ENCODE measurements around the gene BANF2. TPM values are rescaled to one million over a fixed set of nuclear protein-coding genes. Genes with fewer than 3 reads are reported as not detected.
"Not testable (repeated sequence)": the region's sequence is repeated elsewhere in the genome, so short reads cannot be mapped to it uniquely, and the experiment has no call there.

BANF2 gene
- total and polyA plus RNA-seq, 3 donors from 2014 or later: 29.5 to 133 (median 60.2) TPM

DNA sequence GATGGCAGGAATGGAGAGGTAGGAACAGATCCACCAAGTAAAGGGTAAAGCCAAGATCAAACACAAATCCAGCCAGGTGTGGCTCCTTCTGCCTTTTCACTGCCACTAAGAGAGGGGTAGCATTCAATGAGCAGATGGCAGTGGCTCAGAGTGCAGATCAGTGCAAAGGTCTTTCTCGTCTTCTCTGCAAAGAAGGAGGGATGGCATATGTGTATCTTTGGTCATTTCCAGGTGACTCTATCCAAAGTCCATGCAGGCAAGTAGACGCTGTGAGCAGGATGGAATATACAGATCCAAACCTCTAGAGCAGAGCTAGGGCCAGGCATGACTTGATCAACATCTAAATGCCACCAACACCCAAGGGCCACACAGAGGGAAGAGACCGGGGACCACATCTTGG, 6.9 kb downstream of the BANF2 start:
- no peak for TF ChIP-seq POLR2A (IDR thresholded peaks at IDR 0.05)
- TF ChIP-seq, protein P1, sequence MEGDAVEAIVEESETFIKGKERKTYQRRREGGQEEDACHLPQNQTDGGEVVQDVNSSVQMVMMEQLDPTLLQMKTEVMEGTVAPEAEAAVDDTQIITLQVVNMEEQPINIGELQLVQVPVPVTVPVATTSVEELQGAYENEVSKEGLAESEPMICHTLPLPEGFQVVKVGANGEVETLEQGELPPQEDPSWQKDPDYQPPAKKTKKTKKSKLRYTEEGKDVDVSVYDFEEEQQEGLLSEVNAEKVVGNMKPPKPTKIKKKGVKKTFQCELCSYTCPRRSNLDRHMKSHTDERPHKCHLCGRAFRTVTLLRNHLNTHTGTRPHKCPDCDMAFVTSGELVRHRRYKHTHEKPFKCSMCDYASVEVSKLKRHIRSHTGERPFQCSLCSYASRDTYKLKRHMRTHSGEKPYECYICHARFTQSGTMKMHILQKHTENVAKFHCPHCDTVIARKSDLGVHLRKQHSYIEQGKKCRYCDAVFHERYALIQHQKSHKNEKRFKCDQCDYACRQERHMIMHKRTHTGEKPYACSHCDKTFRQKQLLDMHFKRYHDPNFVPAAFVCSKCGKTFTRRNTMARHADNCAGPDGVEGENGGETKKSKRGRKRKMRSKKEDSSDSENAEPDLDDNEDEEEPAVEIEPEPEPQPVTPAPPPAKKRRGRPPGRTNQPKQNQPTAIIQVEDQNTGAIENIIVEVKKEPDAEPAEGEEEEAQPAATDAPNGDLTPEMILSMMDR (IDR thresholded peaks at IDR 0.05): no peak
- no peaks in the 10 kb centered on the region for H3K27me3 ChIP-seq
- WGBS, 2 donors: 95 to 100% methylated on average over 3 of the region's 3 CpGs
- no peak overlapping the region for H3K27ac ChIP-seq
- no peak overlapping the region for H3K4me3 ChIP-seq
- no peak for DNase-seq
- H3K4me1 ChIP-seq: peaks cover 11% of the 10 kb centered on the region
- H3K36me3 ChIP-seq (ENCODE audit: low read depth, missing control alignments): no peaks in the 10 kb centered on the region
- intact Hi-C loops (cut with DNase I; ENCODE audit: low total_unique reads): no loop called here
- no peaks in the 10 kb centered on the region for H3K9me3 ChIP-seq

DNA sequence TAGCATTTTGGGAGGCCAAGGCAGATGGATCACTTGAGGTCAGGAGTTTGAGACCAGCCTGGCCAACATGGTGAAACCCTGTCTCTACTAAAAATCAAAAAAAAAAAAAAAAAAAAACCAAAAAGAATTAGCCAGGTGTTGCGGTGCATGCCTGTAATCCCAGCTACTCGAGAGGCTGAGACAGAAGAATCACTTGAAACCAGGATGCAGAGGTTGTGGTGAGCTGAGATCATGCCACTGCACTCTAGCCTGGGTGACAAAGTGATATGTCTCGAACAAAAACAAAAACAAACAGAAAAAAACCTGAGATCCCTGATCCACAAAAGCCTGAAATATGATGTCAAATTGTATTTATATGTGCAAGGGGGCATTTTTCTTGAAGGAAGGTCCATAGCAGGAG, 8.2 kb downstream of the BANF2 start:
- H3K27me3 ChIP-seq; H3K36me3 ChIP-seq (ENCODE audit: low read depth, missing control alignments); H3K27ac ChIP-seq; H3K9me3 ChIP-seq; intact Hi-C loops (cut with DNase I; ENCODE audit: low total_unique reads); H3K4me3 ChIP-seq; DNase-seq: not testable (repeated sequence)
- peaks cover 11% of the 10 kb centered on the region for H3K4me1 ChIP-seq
- 96 to 97% methylated on average over 3 of the region's 3 CpGs for WGBS, 2 donors

DNA sequence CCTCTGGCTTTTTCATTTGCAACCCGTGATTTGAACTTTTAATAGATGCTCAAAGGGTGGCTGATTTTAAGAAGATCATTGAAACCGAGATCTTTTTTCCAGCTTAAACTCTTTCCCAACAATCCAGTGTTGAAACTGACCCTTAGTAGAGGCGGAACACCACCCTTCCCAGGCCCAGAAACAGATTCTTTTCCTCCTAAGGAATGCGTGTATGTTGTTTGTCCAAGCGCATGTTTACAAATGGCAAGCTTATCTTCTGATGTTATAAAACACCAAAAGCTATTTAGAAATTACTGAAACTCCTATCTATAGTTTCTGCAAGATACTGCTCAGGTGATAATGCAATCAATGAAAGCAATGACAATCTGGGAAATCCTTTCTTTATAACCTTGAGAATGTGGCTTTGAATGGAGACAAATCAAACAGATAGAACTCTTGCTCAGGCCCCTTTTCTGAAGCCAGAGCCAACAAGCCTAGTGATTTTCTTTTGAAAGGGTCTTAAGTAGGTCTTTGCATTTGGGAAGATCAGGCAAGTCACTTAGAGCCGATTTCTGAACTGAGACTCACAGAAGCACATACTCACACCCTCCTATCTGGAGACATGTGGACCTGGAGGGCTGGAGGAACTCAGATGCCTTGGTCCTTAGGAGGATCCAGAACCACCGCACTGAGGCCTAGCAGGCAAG, 9.1 kb downstream of the BANF2 start:
- WGBS, 2 donors: 92 to 94% methylated on average over 7 of the region's 7 CpGs
- H3K36me3 ChIP-seq (ENCODE audit: low read depth, missing control alignments): no peaks in the 10 kb centered on the region
- TF ChIP-seq POLR2A (IDR thresholded peaks at IDR 0.05): no peak
- TF ChIP-seq, protein P1 (IDR thresholded peaks at IDR 0.05): no peak

DNA sequence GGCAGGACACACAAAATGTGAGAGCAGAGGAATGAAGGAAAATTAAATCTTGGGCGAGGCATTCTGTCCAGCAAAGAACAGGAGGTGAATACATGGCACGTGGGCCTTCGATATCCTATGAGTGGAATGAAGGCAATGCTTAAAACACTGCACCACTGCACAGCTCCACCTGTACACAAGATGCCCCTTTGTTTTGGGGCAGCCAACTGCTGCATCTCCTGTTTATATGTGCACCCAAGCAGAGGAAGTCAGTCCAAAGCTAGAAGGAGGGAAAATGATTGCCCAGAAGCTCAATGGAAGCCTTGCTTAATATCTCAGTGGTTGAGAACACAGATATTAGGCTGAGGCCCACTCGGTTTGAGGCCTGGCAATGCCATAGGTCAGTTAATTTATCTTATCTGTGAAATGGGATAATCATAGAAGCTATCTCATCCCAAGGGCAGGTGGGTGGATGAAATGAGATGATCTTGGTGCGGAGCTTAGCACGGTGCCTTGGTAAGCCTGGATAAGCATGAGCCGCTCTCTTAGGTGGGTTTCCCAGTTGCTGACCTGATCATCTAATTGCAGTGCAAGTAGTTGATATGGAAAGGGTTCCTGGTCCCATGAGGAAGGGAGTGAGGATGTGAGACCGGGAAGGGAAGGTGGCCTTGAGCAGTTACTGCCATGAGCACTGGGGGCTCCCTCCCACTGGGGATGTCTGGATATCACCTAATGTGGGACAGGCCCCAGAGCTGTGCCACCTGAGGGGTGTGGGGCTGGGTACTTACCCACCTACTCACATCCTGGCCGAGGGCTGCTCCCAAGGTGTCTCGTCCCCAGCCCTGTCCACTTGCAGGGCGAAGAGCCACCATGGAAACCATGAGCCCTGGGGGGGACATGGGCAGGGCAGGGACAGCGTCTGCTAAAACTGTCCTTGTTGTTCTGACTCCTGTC, 9.9 kb downstream of the BANF2 start:
- Histone ChIP-seq H3K36me3 (ENCODE audit: low read depth, missing control alignments) (no peaks in the 10 kb centered on the region), H3K4me1 (peaks cover 11% of the 10 kb centered on the region), H3K27ac (no peak overlapping the region), H3K27me3 (no peaks in the 10 kb centered on the region), H3K4me3 (no peak overlapping the region), H3K9me3 (no peaks in the 10 kb centered on the region)
- intact Hi-C loops (cut with DNase I; ENCODE audit: low total_unique reads): no loop called here
- no peak for TF ChIP-seq POLR2A (IDR thresholded peaks at IDR 0.05)
- TF ChIP-seq, protein P1 (IDR thresholded peaks at IDR 0.05): no peak
- WGBS, 2 donors: 79 to 87% methylated on average over 7 to 12 of the region's 12 CpGs
- DNase-seq: no peak

More for the DNA sequence above, 9.1 kb downstream of the BANF2 start:
- Histone ChIP-seq H3K9me3 (no peaks in the 10 kb centered on the region), H3K4me3 (no peak overlapping the region), H3K27me3 (no peaks in the 10 kb centered on the region), H3K27ac (no peak overlapping the region), H3K4me1 (peaks cover 11% of the 10 kb centered on the region)
- no peak for DNase-seq
- intact Hi-C loops (cut with DNase I; ENCODE audit: low total_unique reads): no loop called here

All from testis (tissue), 3 donors.